ENCODE data around the gene IRS2.
A peak's percentile ranks its signal among the peaks of the same experiment; 100 is the strongest.

The IRS2 gene

GRCh38 chr13:109802936-109803335 lies 16.6 kb upstream of the IRS2 start:
- no peak for DNase-seq (ENCODE audit: low spot score)

GRCh38 chr13:109795011-109795410 lies 8.6 kb upstream of the IRS2 start:
- no peak for DNase-seq (ENCODE audit: low spot score)

GRCh38 chr13:109794095-109794494 lies 7.7 kb upstream of the IRS2 start:
- DNase-seq (ENCODE audit: low spot score): no peak

- DNase-seq (ENCODE audit: low spot score): no peak
These were observed 6.2 kb upstream of the IRS2 start for GRCh38 chr13:109792416-109793059.

- DNase-seq (ENCODE audit: low spot score): peak; percentile 56
These were observed 4.7 kb upstream of the IRS2 start for GRCh38 chr13:109790942-109791605.

- DNase-seq (ENCODE audit: low spot score): no peak
These were observed 3.7 kb upstream of the IRS2 start for GRCh38 chr13:109790086-109790485.

- no peak for DNase-seq (ENCODE audit: low spot score)
These were observed 2.9 kb upstream of the IRS2 start for GRCh38 chr13:109789262-109789661.

- DNase-seq (ENCODE audit: low spot score): no peak
These were observed 2.2 kb upstream of the IRS2 start for GRCh38 chr13:109788372-109789111.

GRCh38 chr13:109787135-109787954 lies 962 bp upstream of the IRS2 start:
- no peak for DNase-seq (ENCODE audit: low spot score)

- no peak for DNase-seq (ENCODE audit: low spot score)
These were observed 412 bp downstream of the IRS2 start for GRCh38 chr13:109785892-109786450.

GRCh38 chr13:109785141-109785891 lies 1.1 kb downstream of the IRS2 start:
- DNase-seq (ENCODE audit: low spot score): no peak

GRCh38 chr13:109784590-109785140 lies 1.7 kb downstream of the IRS2 start:
- peak; percentile 76 for DNase-seq (ENCODE audit: low spot score)

- no peak for DNase-seq (ENCODE audit: low spot score)
These were observed 2.4 kb downstream of the IRS2 start for GRCh38 chr13:109783815-109784589.

- DNase-seq (ENCODE audit: low spot score): no peak
These were observed 3.0 kb downstream of the IRS2 start for GRCh38 chr13:109783447-109783814.

- DNase-seq (ENCODE audit: low spot score): no peak
These were observed 3.5 kb downstream of the IRS2 start for GRCh38 chr13:109782823-109783431.

- no peak for DNase-seq (ENCODE audit: low spot score)
These were observed 4.1 kb downstream of the IRS2 start for GRCh38 chr13:109782066-109782822.

GRCh38 chr13:109781384-109782065 lies 4.9 kb downstream of the IRS2 start:
- DNase-seq (ENCODE audit: low spot score): no peak

- no peak for DNase-seq (ENCODE audit: low spot score)
These were observed 5.5 kb downstream of the IRS2 start for GRCh38 chr13:109780845-109781383.

All from putamen (tissue), 1 donor.